Gastroesophageal sphincter (tissue), 3 donors: ENCODE data around the gene SLC66A2.

Experiments
- EP300 ChIP-seq: sonication (generic); formaldehyde crosslinking; IDR thresholded peaks from one replicate; pipeline ENCODE4 v1.6.1; 2017; ENCODE audit warnings: antibody characterized with exemption, mild to moderate bottlenecking
- POLR2A ChIP-seq, 2 donors: fragments of 450-650 bp; IDR thresholded peaks; one replicate each; pipeline ENCODE4 v1.6.1; 2017; ENCODE audit warnings: antibody characterized with exemption in 2 of 2, mild to moderate bottlenecking in 2 of 2, moderate library complexity in 1 of 2
- POLR2AphosphoS5 ChIP-seq: sonication (generic); formaldehyde crosslinking; IDR thresholded peaks from one replicate; pipeline ENCODE4 v1.6.1; 2017; ENCODE audit warnings: antibody characterized with exemption
- TF ChIP-seq, protein P1 (sequence below), 4 experiments: fragments of 200-600 bp in 2 of 4; fragments of 450-650 bp in 2 of 4; sonication (generic) in 1 of 4; IDR thresholded peaks; one replicate each; pipeline ENCODE4 v1.5.1; 2017 to 2019; ENCODE audit warnings: antibody characterized with exemption in 4 of 4, mild to moderate bottlenecking in 2 of 4, moderate library complexity in 2 of 4

DNA sequence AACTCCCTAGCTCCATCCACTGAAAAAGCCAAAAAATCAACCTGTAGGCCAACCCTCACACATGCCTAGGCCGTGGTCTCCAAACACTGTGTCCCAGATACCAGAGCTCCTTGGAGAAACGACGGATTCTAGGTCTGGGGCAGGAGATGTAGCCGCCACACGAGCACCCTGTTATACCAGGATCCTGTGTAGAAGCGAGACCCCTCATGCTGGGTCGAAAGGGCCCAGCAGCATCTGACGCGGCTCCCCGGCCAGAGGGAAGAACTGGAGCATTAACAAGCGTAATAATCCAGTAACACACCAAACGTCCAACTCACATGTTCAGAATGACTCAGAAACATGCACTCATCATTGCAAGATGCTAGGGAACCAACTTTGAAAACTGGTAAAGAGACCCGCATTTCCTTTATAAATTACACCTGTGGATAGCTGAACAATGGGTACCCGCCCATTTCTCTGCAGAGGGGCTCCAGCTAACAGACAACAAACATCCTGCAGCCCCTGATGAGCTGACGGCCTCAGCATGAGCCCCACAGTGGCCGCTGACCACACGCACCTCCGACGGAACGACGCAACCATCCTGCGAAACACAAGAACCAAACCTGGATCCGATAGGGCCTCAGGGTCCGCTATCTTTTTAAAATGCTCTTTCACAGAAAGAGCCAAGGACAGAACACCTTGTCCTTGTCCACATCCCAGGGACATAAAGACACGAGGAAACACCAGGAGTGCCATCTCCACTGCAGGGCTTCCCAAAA lies 14.2 kb downstream of the SLC66A2 start:
- TF ChIP-seq POLR2AphosphoS5 (no peak), POLR2A (IDR thresholded peaks at IDR 0.05) (no peak), EP300 (no peak)
- TF ChIP-seq, protein P1, sequence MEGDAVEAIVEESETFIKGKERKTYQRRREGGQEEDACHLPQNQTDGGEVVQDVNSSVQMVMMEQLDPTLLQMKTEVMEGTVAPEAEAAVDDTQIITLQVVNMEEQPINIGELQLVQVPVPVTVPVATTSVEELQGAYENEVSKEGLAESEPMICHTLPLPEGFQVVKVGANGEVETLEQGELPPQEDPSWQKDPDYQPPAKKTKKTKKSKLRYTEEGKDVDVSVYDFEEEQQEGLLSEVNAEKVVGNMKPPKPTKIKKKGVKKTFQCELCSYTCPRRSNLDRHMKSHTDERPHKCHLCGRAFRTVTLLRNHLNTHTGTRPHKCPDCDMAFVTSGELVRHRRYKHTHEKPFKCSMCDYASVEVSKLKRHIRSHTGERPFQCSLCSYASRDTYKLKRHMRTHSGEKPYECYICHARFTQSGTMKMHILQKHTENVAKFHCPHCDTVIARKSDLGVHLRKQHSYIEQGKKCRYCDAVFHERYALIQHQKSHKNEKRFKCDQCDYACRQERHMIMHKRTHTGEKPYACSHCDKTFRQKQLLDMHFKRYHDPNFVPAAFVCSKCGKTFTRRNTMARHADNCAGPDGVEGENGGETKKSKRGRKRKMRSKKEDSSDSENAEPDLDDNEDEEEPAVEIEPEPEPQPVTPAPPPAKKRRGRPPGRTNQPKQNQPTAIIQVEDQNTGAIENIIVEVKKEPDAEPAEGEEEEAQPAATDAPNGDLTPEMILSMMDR (IDR thresholded peaks at IDR 0.05): no peak
